Fibroblast of lung (primary cell): ENCODE data around the gene PFKFB2. TPM values are rescaled to one million over a fixed set of nuclear protein-coding genes. Genes with fewer than 3 reads are reported as not detected.

Experiments used
- DNase-seq, 2 donors: peaks; one replicate each; pipeline versions ENCODE4 v3.0.0 to v3.0.0-alpha.2; 2010; ENCODE audit warnings: low read depth in 2 of 2
- H2AFZ ChIP-seq: 2 replicates; pipeline ENCODE4 v1.5.1; 2012; ENCODE audit warnings: low read length, control low read depth, inconsistent platforms
- H3K27ac ChIP-seq: 2 replicates; pipeline ENCODE4 v1.5.1; 2011; ENCODE audit warnings: low read length, control low read depth; ENCODE audit not compliant: insufficient read depth
- H3K27me3 ChIP-seq: 2 replicates; pipeline ENCODE4 v1.5.1; 2011; ENCODE audit warnings: mild to moderate bottlenecking, low read length; ENCODE audit not compliant: control insufficient read depth, insufficient read depth
- H3K36me3 ChIP-seq: 2 replicates; pipeline ENCODE4 v1.5.1; 2011; ENCODE audit warnings: low read length; ENCODE audit not compliant: control insufficient read depth, insufficient read depth
- H3K4me1 ChIP-seq: 2 replicates; pipeline ENCODE4 v1.5.1; 2011; ENCODE audit warnings: low read length; ENCODE audit not compliant: control insufficient read depth, insufficient read depth; ENCODE audit errors: extremely low read depth
- H3K4me2 ChIP-seq: 2 replicates; pipeline ENCODE4 v1.5.1; 2011; ENCODE audit warnings: low read length, control low read depth; ENCODE audit not compliant: insufficient read depth; ENCODE audit errors: extremely low read depth
- H3K4me3 ChIP-seq, 4 experiments: fragments of 200-600 bp in 1 of 4; sonication (generic) in 1 of 4; replicated peaks in 1 of 4; 2 replicates each; pipeline ENCODE4 v1.5.1; 2011 to 2016; ENCODE audit warnings: low read length in 4 of 4, low read depth in 3 of 4, mild to moderate bottlenecking in 3 of 4, control low read depth in 2 of 4, inconsistent platforms in 1 of 4, mixed read lengths in 1 of 4; ENCODE audit not compliant: insufficient read depth in 1 of 4; ENCODE audit errors: control extremely low read depth in 1 of 4
- H3K79me2 ChIP-seq: 2 replicates; pipeline ENCODE4 v1.5.1; 2012; ENCODE audit warnings: mild to moderate bottlenecking, low read length, inconsistent platforms; ENCODE audit not compliant: control insufficient read depth, insufficient read depth
- H3K9ac ChIP-seq: 2 replicates; pipeline ENCODE4 v1.5.1; 2011; ENCODE audit warnings: mild to moderate bottlenecking, low read length, control low read depth; ENCODE audit not compliant: insufficient read depth
- H3K9me3 ChIP-seq: 2 replicates; pipeline ENCODE4 v1.5.1; 2012; ENCODE audit warnings: low read depth, low read length; ENCODE audit not compliant: control insufficient read depth, insufficient read depth
- H4K20me1 ChIP-seq: 2 replicates; pipeline ENCODE4 v1.5.1; 2011; ENCODE audit warnings: low read length; ENCODE audit not compliant: control insufficient read depth, insufficient read depth; ENCODE audit errors: extremely low read depth
- CTCF ChIP-seq, 2 donors: IDR thresholded peaks in 1 of 2; conservative IDR thresholded peaks in 1 of 2; 1 replicate in 1 of 2; 2 replicates in 1 of 2; pipeline ENCODE4 v1.5.1; 2011 to 2012; ENCODE audit warnings: low read length in 2 of 2, control low read depth in 1 of 2, inconsistent platforms in 1 of 2, low read depth in 1 of 2, mild to moderate bottlenecking in 1 of 2
- EZH2 ChIP-seq: IDR thresholded peaks from 2 replicates; pipeline ENCODE4 v1.5.1; 2012; ENCODE audit warnings: low read length, control low read depth, mild to moderate bottlenecking; ENCODE audit errors: missing control alignments
- polyA plus RNA-seq, 2 donors: library from polyadenylated mRNA; depleted of rRNA in 1 of 2; stranded (reverse) in 1 of 2; unstranded in 1 of 2; fragments of >200 nt; gene quantifications; 2 replicates each; pipeline ENCODE4 v1.2.1, GENCODE V29; 2011 to 2012; ENCODE audit warnings: missing spikeins in 1 of 2
- total RNA-seq: library from RNA; depleted of rRNA; stranded (reverse); fragments of >200 nt; gene quantifications from 2 replicates; pipeline ENCODE4 v1.2.1, GENCODE V29; 2014

Gene PFKFB2
- total and polyA plus RNA-seq, 2 donors (not counting 1 experiment from before 2014, with no cell fraction given) = 3.2 to 7.6 TPM

GRCh38 chr1:207055386-207056001 is 2.4 kb downstream of the PFKFB2 start:
- peaks cover under 1% of the 10 kb centered on the region for H3K79me2 ChIP-seq
- no peak overlapping the region for H3K4me3 ChIP-seq
- TF ChIP-seq EZH2 (no peak), CTCF (conservative IDR thresholded peaks at IDR 0.05 in 1 of 2, IDR thresholded peaks at IDR 0.05 in 1 of 2; ENCODE audit: low read depth in 1 of 2, low read length in 2 of 2) (no peak)
- no peak overlapping the region for H2AFZ ChIP-seq
- no peaks in the 10 kb centered on the region for H3K27me3 ChIP-seq
- no peaks in the 10 kb centered on the region for H3K4me1 ChIP-seq
- no peaks in the 10 kb centered on the region for H3K36me3 ChIP-seq
- no peak overlapping the region for H3K4me2 ChIP-seq
- H4K20me1 ChIP-seq = no peaks in the 10 kb centered on the region
- H3K9me3 ChIP-seq = no peaks in the 10 kb centered on the region
- no peak overlapping the region for H3K27ac ChIP-seq
- H3K9ac ChIP-seq = no peak overlapping the region
- DNase-seq = no peak

GRCh38 chr1:207056673-207057072 is 3.6 kb downstream of the PFKFB2 start:
- no peaks in the 10 kb centered on the region for H4K20me1 ChIP-seq
- no peak for TF ChIP-seq EZH2
- no peak for TF ChIP-seq CTCF (conservative IDR thresholded peaks at IDR 0.05 in 1 of 2, IDR thresholded peaks at IDR 0.05 in 1 of 2; ENCODE audit: low read depth in 1 of 2, low read length in 2 of 2)
- H3K9me3 ChIP-seq = no peaks in the 10 kb centered on the region
- H2AFZ ChIP-seq = no peak overlapping the region
- no peak for DNase-seq
- no peaks in the 10 kb centered on the region for H3K36me3 ChIP-seq
- no peak overlapping the region for H3K4me3 ChIP-seq
- H3K79me2 ChIP-seq = no peaks in the 10 kb centered on the region
- no peaks in the 10 kb centered on the region for H3K4me1 ChIP-seq
- H3K27ac ChIP-seq = no peak overlapping the region
- H3K4me2 ChIP-seq = no peak overlapping the region
- no peaks in the 10 kb centered on the region for H3K27me3 ChIP-seq
- no peak overlapping the region for H3K9ac ChIP-seq

- no peaks in the 10 kb centered on the region for H3K79me2 ChIP-seq
- H3K9ac ChIP-seq = no peak overlapping the region
- no peaks in the 10 kb centered on the region for H4K20me1 ChIP-seq
Observed at GRCh38 chr1:207058252-207058651, 5.2 kb downstream of the PFKFB2 start.

More at GRCh38 chr1:207058252-207058651, 5.2 kb downstream of the PFKFB2 start:
- H3K4me1 ChIP-seq = no peaks in the 10 kb centered on the region
- H3K36me3 ChIP-seq = no peaks in the 10 kb centered on the region
- no peaks in the 10 kb centered on the region for H3K9me3 ChIP-seq
- no peaks in the 10 kb centered on the region for H3K27me3 ChIP-seq
- no peak overlapping the region for H3K4me3 ChIP-seq
- no peak overlapping the region for H3K27ac ChIP-seq
- no peak overlapping the region for H3K4me2 ChIP-seq
- H2AFZ ChIP-seq = no peak overlapping the region
- DNase-seq = no peak
- TF ChIP-seq CTCF (conservative IDR thresholded peaks at IDR 0.05 in 1 of 2, IDR thresholded peaks at IDR 0.05 in 1 of 2; ENCODE audit: low read depth in 1 of 2, low read length in 2 of 2) (no peak), EZH2 (no peak)
